RCC 7860 (cell line): Measurements from ENCODE around the gene AVPI1.
"Not testable (repeated sequence)": the region's sequence is repeated elsewhere in the genome, so short reads cannot be mapped to it uniquely, and the experiment has no call there.

Experiments used
- DNase-seq: peaks from one replicate; pipeline ENCODE4 v3.0.0-alpha.2; 2015; ENCODE audit warnings: low spot score
- FAIRE-seq: peaks from 2 replicates; lab custom pipeline; 2012; peaks lifted over from hg19 to GRCh38; lab: Jason Lieb, UNC

Gene AVPI1

GRCh38 chr10:97713339-97713825 lies 26.3 kb upstream of the AVPI1 start, which contains the start of gene MARVELD1:
TSS of gene MARVELD1 (plus strand) at chr10:97713730. CDS start at chr10:97713877, 147 bp downstream.
- peak; percentile 53 for DNase-seq
- FAIRE-seq: no peak

GRCh38 chr10:97711640-97712572 lies 24.9 kb upstream of the AVPI1 start:
- FAIRE-seq (no peak), DNase-seq (no peak)

- FAIRE-seq (no peak), DNase-seq (peak; percentile 27)
Observed at GRCh38 chr10:97708976-97709946, 22.2 kb upstream of the AVPI1 start.

- FAIRE-seq (no peak), DNase-seq (no peak)
Observed at GRCh38 chr10:97708167-97708566, 21.1 kb upstream of the AVPI1 start.

GRCh38 chr10:97707134-97707861 lies 20.3 kb upstream of the AVPI1 start:
- DNase-seq (no peak), FAIRE-seq (no peak)

GRCh38 chr10:97705006-97705670 lies 18.1 kb upstream of the AVPI1 start:
- DNase-seq (peak; percentile 69), FAIRE-seq (peak; percentile 68)

GRCh38 chr10:97704341-97704740 lies 17.3 kb upstream of the AVPI1 start:
- FAIRE-seq (no peak), DNase-seq (no peak)

- FAIRE-seq: no peak
- DNase-seq: no peak
Observed at GRCh38 chr10:97703398-97704067, 16.5 kb upstream of the AVPI1 start.

- DNase-seq (peak; percentile 55), FAIRE-seq (peak; percentile 40)
Observed at GRCh38 chr10:97701438-97702069, 14.5 kb upstream of the AVPI1 start.

GRCh38 chr10:97698072-97698655 lies 11.1 kb upstream of the AVPI1 start:
- DNase-seq, FAIRE-seq: not testable (repeated sequence)

GRCh38 chr10:97690133-97690532 lies 3.1 kb upstream of the AVPI1 start:
- FAIRE-seq: no peak
- no peak for DNase-seq

GRCh38 chr10:97689559-97690020 lies 2.5 kb upstream of the AVPI1 start:
- FAIRE-seq (peak; percentile 85), DNase-seq (peak; percentile 94)

GRCh38 chr10:97687785-97688781 lies 1.0 kb upstream of the AVPI1 start:
- FAIRE-seq (no peak), DNase-seq (no peak)

- DNase-seq (no peak), FAIRE-seq (no peak)
Observed at GRCh38 chr10:97686301-97686961, 610 bp downstream of the AVPI1 start.

GRCh38 chr10:97685395-97685958 lies 1.6 kb downstream of the AVPI1 start:
- DNase-seq: no peak

GRCh38 chr10:97684866-97685394 lies 2.1 kb downstream of the AVPI1 start:
- DNase-seq (no peak), FAIRE-seq (no peak)

More at GRCh38 chr10:97685395-97685958, 1.6 kb downstream of the AVPI1 start:
- no peak for FAIRE-seq
